Measurements from ENCODE around the gene DNAJC22.
"Not testable (repeated sequence)": the region's sequence is repeated elsewhere in the genome, so short reads cannot be mapped to it uniquely, and the experiment has no call there.

DNA sequence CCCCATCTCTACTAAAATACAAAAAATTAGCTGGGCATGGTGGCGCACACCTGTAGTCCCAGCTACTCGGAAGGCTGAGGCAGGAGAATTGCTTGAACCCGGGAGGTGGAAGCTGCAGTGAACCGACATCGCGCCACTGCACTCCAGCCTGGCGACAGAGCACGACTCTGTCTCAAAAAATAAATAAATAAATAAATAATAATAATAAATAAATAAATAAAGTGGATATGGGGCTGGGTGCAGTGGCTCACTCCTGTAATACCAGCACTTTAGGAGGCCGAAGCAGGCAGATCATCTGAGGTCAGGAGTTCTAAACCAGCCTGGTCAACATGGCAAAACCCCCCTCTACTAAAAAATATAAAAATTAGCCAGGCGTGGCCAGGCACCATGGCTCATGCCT, 29.6 kb upstream of the DNAJC22 start:
- TF ChIP-seq CTCF (IDR thresholded peaks at IDR 0.05 in 2 of 3, conservative IDR thresholded peaks at IDR 0.05 in 1 of 3; ENCODE audit: insufficient read depth in 2 of 3, low read depth in 1 of 3, low read length in 3 of 3); COPS2 (conservative IDR thresholded peaks at IDR 0.05); ZNF274 (IDR thresholded peaks at IDR 0.05; ENCODE audit: borderline replicate concordance, low read depth, low read length); POLR2AphosphoS5 (IDR thresholded peaks at IDR 0.05; ENCODE audit: control insufficient read depth, insufficient read depth, low read depth, low read length); RFX5 (IDR thresholded peaks at IDR 0.05; ENCODE audit: low read depth, low read length); NRF1 (conservative IDR thresholded peaks at IDR 0.05 in 1 of 2, IDR thresholded peaks at IDR 0.05 in 1 of 2); ERF (CRISPR knock-in tag; IDR thresholded peaks at IDR 0.05); NONO (IDR thresholded peaks at IDR 0.05; ENCODE audit: low read depth in 2 of 2, low read length in 1 of 2); MECOM (CRISPR knock-in tag; IDR thresholded peaks at IDR 0.05); SPI1 (IDR thresholded peaks at IDR 0.05; ENCODE audit: borderline replicate concordance, low read depth, low read length); CBX8 (IDR thresholded peaks at IDR 0.05; ENCODE audit: borderline replicate concordance, extremely low read depth, low read depth, low read length, poor library complexity, severe bottlenecking); ZZZ3 (IDR thresholded peaks at IDR 0.05); NFRKB (IDR thresholded peaks at IDR 0.05; ENCODE audit: low read depth): not testable (repeated sequence)
- TF ChIP-seq, protein P1, sequence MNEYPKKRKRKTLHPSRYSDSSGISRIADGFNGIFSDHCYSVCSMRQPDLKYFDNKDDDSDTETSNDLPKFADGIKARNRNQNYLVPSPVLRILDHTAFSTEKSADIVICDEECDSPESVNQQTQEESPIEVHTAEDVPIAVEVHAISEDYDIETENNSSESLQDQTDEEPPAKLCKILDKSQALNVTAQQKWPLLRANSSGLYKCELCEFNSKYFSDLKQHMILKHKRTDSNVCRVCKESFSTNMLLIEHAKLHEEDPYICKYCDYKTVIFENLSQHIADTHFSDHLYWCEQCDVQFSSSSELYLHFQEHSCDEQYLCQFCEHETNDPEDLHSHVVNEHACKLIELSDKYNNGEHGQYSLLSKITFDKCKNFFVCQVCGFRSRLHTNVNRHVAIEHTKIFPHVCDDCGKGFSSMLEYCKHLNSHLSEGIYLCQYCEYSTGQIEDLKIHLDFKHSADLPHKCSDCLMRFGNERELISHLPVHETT (CRISPR knock-in tag; conservative IDR thresholded peaks at IDR 0.05 in 1 of 2, IDR thresholded peaks at IDR 0.05 in 1 of 2): not testable (repeated sequence)
